IMR-90 (cell line): ENCODE data around the gene MRTO4.
"Not testable (repeated sequence)": the region's sequence is repeated elsewhere in the genome, so short reads cannot be mapped to it uniquely, and the experiment has no call there.

Experiments used
- RCOR1 ChIP-seq: IDR thresholded peaks from 2 replicates; pipeline ENCODE4 v1.6.1; 2012; ENCODE audit warnings: mild to moderate bottlenecking, low read length, improper control_type of control experiment; ENCODE audit not compliant: insufficient replicate concordance
- TF ChIP-seq, protein P1 (sequence below): conservative IDR thresholded peaks from 2 replicates; pipeline ENCODE4 v1.5.1; 2012; ENCODE audit warnings: mild to moderate bottlenecking, low read depth, low read length, improper control_type of control experiment

DNA sequence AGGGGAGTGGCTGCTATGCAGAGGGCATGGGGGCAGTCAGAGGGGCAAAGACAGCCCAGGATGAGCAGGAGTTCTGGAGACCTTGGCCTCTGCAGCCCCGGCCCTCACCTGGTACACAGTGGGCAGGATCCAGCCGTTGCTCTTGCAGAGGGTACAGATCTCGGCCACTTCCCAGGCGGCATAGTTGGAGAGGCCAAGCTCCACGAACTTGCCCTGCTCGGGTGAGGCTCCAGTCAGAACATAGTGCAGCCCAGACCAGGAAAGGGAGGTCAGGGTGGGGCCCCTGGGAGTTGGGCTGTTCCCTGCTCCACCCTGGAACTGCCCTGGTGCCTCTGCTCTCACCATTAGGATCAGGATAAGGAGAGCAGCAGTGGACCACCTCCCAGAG is 18.7 kb downstream of the MRTO4 start:
- TF ChIP-seq RCOR1 = not testable (repeated sequence)
- TF ChIP-seq, protein P1, sequence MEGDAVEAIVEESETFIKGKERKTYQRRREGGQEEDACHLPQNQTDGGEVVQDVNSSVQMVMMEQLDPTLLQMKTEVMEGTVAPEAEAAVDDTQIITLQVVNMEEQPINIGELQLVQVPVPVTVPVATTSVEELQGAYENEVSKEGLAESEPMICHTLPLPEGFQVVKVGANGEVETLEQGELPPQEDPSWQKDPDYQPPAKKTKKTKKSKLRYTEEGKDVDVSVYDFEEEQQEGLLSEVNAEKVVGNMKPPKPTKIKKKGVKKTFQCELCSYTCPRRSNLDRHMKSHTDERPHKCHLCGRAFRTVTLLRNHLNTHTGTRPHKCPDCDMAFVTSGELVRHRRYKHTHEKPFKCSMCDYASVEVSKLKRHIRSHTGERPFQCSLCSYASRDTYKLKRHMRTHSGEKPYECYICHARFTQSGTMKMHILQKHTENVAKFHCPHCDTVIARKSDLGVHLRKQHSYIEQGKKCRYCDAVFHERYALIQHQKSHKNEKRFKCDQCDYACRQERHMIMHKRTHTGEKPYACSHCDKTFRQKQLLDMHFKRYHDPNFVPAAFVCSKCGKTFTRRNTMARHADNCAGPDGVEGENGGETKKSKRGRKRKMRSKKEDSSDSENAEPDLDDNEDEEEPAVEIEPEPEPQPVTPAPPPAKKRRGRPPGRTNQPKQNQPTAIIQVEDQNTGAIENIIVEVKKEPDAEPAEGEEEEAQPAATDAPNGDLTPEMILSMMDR = not testable (repeated sequence)
